Cerebellar cortex (tissue), 1 donor: ENCODE measurements around the gene PADI1.

Experiments
- DNase-seq: peaks from one replicate; pipeline ENCODE4 v3.0.0-alpha.2; 2015; ENCODE audit warnings: low spot score

PADI1 gene

DNA sequence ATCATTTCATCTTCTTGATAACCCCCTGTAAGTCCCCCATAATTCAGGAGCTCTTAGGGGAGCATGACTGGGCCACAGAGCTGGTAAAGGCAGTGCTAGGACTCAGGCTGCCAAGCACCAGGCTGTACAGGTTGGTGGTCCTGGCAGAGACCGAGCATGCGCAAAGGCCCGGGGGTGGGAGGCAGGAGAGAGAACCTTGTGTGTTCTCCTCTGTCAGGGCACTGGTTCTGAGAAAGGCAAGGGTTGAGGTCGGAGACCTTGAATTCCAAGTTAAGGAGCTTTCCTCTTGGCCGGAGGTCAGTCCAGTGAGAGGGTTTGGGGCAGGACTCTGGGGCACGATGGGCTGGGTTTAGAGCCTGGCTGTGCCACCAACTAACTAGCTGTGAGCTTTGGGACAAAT, 67.1 kb downstream of the PADI1 start:
- no peak for DNase-seq

GRCh38 chr1:17272646-17273045, 67.7 kb downstream of the PADI1 start:
- no peak for DNase-seq

GRCh38 chr1:17273096-17273495, 68.2 kb downstream of the PADI1 start:
- no peak for DNase-seq

DNA sequence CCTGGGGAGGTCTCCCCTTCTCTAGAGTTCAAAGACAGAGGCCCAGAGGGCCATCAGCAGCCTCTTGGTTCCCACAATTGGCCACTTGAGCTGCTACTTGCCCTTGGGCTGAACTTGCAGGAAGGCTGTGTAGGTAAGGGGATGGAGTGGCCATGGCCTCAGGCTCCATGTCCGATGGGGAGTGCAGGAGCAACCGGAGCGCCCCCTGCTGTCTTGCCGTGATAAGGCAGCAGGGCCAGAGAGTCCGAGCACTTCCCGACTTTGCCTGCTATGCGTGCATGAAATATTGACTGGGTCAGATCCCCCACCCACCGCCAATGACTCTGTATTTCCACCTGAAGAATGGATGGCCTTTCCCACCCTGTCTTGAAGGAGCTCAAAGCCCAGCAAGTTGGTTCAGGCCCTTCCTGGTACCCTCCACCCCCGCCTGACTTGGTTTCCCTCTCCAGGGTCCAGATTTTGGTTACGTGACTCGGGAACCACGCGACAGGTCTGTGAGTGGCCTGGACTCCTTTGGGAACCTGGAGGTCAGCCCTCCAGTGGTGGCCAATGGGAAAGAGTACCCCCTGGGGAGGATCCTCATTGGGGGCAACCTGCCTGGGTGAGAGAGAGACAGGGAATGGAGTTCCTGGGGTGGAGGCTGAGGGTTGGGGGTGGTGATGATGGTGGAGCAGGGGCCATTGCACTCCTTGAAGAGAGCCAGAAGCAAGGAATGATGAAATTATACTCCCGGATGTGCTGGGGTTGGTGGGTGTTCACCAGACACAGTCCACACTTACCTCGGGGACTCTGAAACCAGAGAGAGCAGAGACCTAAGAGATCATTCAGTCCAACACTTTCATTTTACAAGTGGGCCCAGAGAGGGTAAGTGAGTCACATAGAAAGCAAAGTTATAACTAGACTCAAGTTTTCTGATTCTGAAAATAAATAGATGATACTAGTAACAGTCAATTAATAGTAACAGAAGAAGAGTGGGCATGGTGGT, 69.5 kb downstream of the PADI1 start:
- DNase-seq: peak; percentile 11

DNA sequence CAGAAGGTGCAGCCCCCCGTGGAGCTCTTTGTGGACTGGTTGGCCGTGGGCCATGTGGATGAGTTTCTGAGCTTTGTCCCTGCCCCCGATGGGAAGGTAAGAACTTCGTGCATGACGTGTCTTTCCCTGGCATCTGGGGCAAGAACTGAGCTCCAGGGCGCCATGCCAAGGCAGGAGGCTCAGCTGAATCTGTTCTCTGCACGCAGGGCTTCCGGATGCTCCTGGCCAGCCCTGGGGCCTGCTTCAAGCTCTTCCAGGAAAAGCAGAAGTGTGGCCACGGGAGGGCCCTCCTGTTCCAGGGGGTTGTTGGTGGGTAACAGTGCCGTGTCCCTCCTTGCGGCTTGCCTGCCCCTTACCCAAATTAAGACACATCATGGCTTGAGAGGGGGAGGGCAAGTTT, 71.6 kb downstream of the PADI1 start:
- no peak for DNase-seq

DNA sequence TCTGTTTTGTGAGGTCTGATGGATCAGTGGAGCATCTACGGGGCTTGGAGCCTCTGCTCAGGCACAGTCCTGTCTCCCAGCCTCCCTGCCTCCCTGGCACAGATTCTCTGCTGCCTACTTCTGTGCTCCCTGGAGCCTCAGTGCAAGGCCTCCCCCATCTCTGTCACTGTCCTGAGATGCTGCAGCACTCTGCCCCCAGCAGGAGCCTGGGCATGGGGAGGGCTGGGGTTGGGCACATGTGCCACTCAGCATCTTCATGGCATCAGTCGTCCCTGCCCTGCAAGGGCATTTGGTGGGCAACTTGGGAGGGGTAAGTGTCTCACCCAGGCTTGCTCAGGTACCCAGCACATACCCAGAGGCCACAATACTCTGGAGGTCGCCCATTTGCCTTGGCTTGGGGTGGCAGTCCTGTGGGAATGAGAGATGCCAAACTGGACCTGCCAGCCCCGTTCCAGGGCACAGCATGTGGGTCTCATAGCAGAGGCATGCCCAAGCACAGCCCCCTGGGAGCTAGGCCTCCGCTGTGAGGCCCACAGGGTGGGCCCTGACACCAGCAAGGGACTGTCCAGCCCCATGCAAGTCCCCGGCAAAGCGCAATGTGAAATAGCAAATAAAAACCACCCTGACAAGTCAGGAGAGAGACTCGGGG, 72.7 kb downstream of the PADI1 start:
- no peak for DNase-seq

DNA sequence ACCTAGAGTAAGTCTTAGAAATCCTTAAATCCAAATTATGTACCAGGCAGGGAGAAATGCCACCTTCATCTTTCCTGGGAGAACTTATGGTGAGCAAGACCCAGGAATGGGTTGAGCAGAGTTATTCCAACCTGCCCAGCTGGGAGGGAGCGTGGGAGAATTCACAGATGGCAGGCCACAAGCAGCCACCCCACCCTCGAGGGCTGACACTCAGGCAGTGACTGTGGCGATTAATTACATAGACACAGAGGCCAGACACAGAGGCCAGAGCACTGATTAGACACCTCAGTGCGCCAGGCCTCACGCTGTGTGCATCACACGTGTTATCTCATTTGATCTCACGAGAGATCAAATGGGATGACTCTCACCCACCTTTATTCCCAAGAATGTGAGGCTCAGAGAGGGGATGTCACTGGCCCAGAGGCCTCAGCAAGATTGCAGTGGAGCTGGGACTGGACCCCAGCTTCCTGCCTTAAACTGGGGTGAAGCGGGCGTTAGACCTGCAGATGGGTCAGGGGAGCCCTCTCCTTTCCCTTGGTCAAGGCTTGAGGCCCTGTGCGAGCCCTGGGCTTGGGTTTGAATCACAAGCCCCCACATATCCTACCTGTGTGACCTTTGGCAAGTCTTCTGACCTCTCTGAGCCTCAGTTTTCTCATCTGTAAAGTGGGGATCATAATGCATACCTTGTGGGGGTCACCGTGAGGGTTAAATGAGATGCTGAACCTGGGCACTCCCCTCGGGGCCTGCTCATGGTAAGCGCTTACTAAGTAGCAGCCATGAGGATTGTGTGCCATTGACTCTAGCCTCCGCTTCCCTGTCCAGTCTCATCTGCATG, 74.3 kb downstream of the PADI1 start:
- no peak for DNase-seq

DNA sequence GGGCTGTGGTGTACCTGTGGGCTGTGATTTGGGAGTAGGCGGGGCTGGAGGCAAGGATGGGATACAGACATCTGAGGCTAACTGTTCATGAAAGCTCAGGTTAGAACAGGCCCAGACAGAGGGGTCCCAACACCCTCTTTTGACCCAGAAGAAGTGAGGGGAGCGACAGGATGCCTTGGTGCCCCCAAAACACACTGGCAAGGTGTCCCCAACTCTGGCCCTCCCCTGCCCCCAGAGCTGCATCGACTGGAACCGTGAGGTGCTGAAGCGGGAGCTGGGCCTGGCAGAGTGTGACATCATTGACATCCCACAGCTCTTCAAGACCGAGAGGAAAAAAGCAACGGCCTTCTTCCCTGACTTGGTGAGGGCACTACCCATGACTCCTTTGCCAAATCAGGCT, 75.5 kb downstream of the PADI1 start:
- no peak for DNase-seq

GRCh38 chr1:17280894-17281293, 76.0 kb downstream of the PADI1 start:
- DNase-seq: no peak

DNA sequence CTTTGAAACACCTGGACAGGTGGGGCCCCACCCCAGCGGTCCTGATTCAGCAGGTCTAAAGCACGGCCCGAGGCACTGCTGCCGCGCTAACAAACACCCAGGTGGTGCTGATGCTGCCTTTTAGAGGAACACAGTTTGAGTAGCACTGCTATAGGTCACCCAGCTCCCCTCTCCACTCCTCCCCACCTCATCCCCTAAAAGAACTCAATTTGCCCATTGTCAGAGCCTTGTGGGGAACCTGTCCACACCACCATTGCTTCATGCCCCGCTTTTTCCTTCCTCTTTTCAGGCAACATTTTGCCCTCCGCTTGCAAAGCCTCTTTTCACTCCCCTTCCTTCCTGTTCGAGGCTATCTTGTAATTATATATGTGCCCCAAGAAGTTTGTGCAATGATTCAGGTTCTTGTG, 76.8 kb downstream of the PADI1 start:
- no peak for DNase-seq

DNA sequence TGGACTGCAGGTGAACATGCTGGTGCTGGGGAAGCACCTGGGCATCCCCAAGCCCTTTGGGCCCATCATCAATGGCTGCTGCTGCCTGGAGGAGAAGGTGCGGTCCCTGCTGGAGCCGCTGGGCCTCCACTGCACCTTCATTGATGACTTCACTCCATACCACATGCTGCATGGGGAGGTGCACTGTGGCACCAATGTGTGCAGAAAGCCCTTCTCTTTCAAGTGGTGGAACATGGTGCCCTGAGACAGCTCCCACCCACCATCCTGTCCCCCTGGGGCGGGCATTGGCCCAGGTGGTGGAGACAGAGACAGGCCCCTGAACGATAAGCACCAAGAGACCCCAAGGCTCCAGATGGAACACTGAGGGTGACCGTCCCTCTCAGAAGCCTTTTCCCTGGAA, 77.9 kb downstream of the PADI1 start:
- DNase-seq: no peak

- no peak for DNase-seq
Measured at GRCh38 chr1:17286646-17287045, 81.7 kb downstream of the PADI1 start.

DNA sequence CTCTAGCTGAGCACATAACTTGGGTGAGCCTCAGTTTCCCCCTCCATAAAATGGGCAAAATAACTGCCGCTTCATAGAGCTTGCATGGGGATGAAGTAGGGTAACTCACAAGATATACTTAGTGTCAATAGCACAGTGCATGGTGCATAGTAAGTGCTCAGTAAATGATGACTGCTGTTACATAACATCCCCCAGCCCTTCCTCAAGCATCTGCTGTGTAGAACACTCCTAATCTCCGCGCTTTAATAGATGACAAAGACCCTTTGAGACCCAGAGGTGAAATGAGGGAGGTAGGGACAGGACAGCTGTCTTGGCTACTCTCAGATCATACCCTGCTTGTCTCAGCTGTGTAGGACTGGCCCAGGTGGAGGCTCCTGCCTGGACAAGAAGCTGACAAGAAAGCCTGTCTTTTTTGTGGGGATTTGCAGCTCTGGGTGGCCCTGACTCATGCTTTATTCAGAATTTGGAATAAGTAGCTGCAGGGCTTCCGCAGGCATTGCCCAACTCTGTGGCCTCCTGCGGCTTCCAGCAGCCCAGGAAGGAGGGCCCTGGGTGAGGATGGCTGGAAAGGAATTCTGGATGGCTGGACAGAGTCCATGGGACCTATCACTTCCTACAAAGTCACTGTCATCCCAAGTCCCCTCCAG, 82.3 kb downstream of the PADI1 start:
- DNase-seq: no peak

DNA sequence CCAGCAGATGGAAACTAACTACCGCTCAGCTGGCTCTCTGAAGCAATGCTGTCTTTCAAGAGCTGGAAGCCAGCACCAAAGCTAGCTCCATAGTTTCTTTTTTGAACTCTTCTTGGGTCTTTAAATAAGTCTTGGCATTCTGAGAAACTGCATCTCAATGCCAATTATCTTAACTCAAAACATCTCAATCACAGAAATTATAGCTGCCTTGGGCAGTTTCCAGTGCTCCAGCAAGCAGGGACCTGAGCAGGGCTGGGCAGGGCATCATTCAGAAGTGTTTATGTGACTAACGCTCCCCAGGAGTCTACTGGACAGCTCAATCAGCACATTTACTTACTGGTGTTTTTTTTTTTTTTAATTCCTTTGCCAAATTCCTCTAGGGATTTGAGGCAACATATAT, 84.8 kb downstream of the PADI1 start:
- no peak for DNase-seq

DNA sequence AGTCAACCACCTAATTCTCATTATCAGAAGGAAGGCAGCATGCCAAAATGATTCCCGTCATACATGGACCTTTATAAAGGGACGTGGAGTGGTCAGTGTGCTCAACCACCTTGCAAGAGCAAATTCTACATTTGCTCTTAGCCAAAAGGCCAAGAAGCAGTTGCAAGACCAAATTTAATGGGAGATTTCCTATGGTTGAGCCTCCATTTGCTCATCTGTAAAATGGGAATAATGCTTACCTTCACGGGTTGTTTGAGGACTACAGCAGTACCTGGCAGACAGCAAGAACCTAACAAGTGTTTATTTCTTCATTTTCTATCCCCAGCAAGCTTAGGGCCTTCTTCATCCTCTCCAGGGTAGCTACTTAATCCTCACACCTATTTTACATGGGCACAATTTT, 85.6 kb downstream of the PADI1 start:
- no peak for DNase-seq

DNA sequence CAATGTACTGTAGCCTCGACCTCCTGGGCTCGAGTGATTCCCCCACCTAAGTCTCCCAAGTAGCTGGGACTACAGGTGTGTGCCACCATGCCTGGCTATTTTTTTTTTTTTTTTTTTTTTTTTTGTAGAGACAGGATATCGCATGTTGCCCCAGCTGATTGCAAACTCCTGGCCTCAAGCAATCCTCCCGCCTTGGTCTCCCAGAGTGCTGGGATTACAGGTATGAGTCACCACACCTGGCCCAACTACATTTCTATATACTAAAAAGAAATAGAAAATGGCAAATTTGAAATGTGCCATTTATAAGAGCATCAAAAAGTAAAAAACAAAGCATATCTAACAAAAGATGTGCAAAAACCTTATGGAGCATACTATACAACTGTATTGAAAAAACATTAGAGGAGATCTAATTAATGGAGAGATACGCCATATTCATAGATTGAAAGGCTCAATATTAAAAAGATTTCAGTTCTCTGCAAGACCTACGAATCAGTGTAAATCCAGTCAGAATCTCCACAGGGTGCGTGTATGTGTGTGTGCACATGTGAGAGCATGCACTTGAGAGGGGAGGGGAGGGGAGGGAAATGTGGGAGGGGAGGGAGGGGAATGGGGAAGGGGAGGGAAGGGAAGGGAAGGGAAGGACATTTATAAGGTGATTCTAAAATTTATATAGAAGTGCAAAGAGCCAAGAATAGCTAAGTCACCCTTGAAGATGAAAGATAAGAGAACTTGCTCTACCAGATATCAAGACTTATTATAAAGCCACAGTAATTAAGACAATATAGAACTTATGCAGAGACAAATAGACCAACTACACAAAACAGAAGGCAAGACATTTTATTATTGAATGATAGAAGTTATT, 87.6 kb downstream of the PADI1 start:
- no peak for DNase-seq

DNA sequence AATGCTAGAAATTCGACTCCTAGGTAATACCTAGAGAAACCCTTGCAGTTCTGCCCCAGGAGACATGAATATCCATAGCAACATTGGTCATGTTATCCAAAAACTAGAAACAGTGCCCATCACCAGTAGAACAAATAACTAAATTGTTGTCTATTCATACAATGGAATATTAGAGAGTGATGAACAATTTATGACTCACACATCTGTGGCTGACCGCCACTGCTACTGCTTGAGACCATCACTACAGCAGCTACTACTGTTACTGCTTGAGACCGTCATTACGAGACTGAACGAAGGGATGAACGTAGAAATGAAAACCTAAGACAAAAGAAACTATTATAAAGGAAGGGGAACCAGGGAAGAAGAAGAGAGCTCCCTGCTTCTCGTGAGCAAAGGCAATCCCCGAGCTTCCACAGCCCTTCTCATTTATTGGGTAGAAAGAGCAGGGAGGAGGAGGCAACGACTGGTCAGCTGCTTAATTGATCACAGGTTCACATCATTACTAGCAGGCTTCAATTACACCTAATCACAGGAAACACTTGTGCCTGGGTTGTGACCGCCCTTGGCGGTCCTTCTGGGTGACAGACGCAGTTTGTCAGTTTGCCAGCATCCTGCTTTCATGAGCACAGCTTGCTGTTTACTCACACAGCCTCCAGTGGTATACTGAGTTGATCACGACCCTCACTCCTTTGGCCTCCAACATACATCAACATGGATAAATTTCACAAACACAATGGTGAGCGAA, 88.9 kb downstream of the PADI1 start:
- no peak for DNase-seq

DNA sequence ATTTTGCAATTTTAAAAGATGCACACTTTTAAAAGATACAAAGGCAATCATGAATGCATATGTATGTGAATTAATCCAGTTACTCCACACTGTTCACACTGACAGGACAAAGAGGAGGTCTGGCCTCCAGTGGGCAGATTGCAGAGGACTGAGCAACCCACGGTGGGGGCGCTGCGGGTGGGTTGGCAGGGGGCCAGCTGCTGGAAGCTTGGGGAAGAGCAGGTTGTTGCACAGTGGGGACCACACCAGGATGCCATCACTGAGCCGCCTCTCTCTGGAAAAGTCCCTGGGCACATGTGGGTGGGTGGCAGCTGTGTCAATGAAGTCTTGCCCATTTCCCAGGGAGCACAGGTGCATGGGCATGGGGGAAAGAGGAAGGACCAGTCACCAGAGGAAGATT, 90.4 kb downstream of the PADI1 start:
- no peak for DNase-seq
